DND-41 (cell line): ENCODE measurements around the gene PSKH1.

Experiments used
- ATAC-seq: fragments of 200-7000 bp; cut with Tn5 transposase; 3 replicates; pipeline ENCODE4 v1.9.1; 2021; ENCODE audit warnings: low read depth; ENCODE audit not compliant: insufficient read depth
- DNase-seq: peaks from one replicate; pipeline ENCODE4 v3.0.0-alpha.2; 2020
- H2AFZ ChIP-seq: 2 replicates; pipeline ENCODE4 v1.6.0; 2012; ENCODE audit warnings: low read depth, low read length
- H3K27ac ChIP-seq: 2 replicates; pipeline ENCODE4 v1.5.1; 2012; ENCODE audit warnings: low read length, inconsistent platforms
- H3K27me3 ChIP-seq: fragments of 200-600 bp; sonication (generic); 2 replicates; pipeline ENCODE4 v1.6.0; 2012; ENCODE audit warnings: low read length, mild to moderate bottlenecking, inconsistent platforms; ENCODE audit not compliant: insufficient read depth, poor library complexity
- H3K36me3 ChIP-seq: 2 replicates; pipeline ENCODE4 v1.5.1; 2012; ENCODE audit warnings: low read length, inconsistent platforms; ENCODE audit not compliant: insufficient read depth
- H3K4me1 ChIP-seq: 2 replicates; pipeline ENCODE4 v1.5.1; 2012; ENCODE audit warnings: mild to moderate bottlenecking, low read length; ENCODE audit not compliant: insufficient read depth
- H3K4me2 ChIP-seq: 2 replicates; pipeline ENCODE4 v1.6.0; 2012; ENCODE audit warnings: mild to moderate bottlenecking, moderate library complexity, low read length, inconsistent platforms; ENCODE audit not compliant: insufficient read depth
- H3K4me3 ChIP-seq, 2 experiments: fragments of 200-600 bp in 1 of 2; shearing (Covaris generic) in 1 of 2; 2 replicates each; pipeline ENCODE4 v1.5.1; 2012 to 2016; ENCODE audit warnings: inconsistent platforms in 2 of 2, low read length in 2 of 2, mild to moderate bottlenecking in 2 of 2, low read depth in 1 of 2, moderate library complexity in 1 of 2
- H3K79me2 ChIP-seq: 2 replicates; pipeline ENCODE4 v1.6.0; 2012; ENCODE audit warnings: low read length, inconsistent platforms; ENCODE audit not compliant: insufficient read depth
- H3K9ac ChIP-seq: 2 replicates; pipeline ENCODE4 v1.6.0; 2012; ENCODE audit warnings: low read depth, mild to moderate bottlenecking, inconsistent platforms, low read length, moderate library complexity
- H3K9me3 ChIP-seq: 2 replicates; pipeline ENCODE4 v1.5.1; 2012; ENCODE audit warnings: low read length, moderate library complexity, mild to moderate bottlenecking, inconsistent platforms; ENCODE audit not compliant: insufficient read depth, severe bottlenecking
- H4K20me1 ChIP-seq: 2 replicates; pipeline ENCODE4 v1.6.0; 2012; ENCODE audit warnings: low read length; ENCODE audit not compliant: insufficient read depth
- CTCF ChIP-seq: IDR thresholded peaks from 2 replicates; pipeline ENCODE4 v1.5.1; 2012; ENCODE audit warnings: borderline replicate concordance, low read length, moderate library complexity, mild to moderate bottlenecking; ENCODE audit not compliant: poor library complexity, severe bottlenecking; ENCODE audit errors: extremely low read depth
- EZH2 ChIP-seq: IDR thresholded peaks from 3 replicates; pipeline ENCODE4 v1.6.1; 2012; ENCODE audit warnings: borderline replicate concordance, low read depth, mild to moderate bottlenecking, moderate library complexity, low read length, inconsistent platforms; ENCODE audit not compliant: severe bottlenecking

The PSKH1 gene

GRCh38 chr16:67884684-67885083 is 8.4 kb upstream of the PSKH1 start, which contains the start of gene NRN1L:
Gene NRN1L, plus strand, starts transcription at chr16:67884885. Its CDS starts 19 bp downstream, at chr16:67884904.
- Histone ChIP-seq H3K36me3 (peaks cover 67% of the 10 kb centered on the region), H3K27ac (no peak within 1 kb of the TSS), H3K9me3 (no peaks in the 10 kb centered on the region), H3K9ac (no peak within 1 kb of the TSS), H3K4me3 (no peak within 1 kb of the TSS), H3K79me2 (no peaks in the 10 kb centered on the region), H3K4me1 (no peaks in the 10 kb centered on the region), H3K27me3 (no peaks in the 10 kb centered on the region), H4K20me1 (peaks cover 25% of the 10 kb centered on the region), H2AFZ (no peak within 1 kb of the TSS), H3K4me2 (no peak within 1 kb of the TSS)
- ATAC-seq (no peak), DNase-seq (peak; percentile 23)
- TF ChIP-seq EZH2 (no peak), CTCF (no peak)

GRCh38 chr16:67885545-67885944 is 7.5 kb upstream of the PSKH1 start:
- Histone ChIP-seq H3K9ac (no peak overlapping the region), H4K20me1 (peaks cover 17% of the 10 kb centered on the region), H3K4me1 (no peaks in the 10 kb centered on the region), H3K4me2 (no peak overlapping the region), H3K9me3 (no peaks in the 10 kb centered on the region), H2AFZ (no peak overlapping the region), H3K27ac (no peak overlapping the region), H3K27me3 (no peaks in the 10 kb centered on the region), H3K36me3 (peaks cover 58% of the 10 kb centered on the region), H3K79me2 (no peaks in the 10 kb centered on the region), H3K4me3 (no peak overlapping the region)
- DNase-seq (no peak), ATAC-seq (no peak)
- TF ChIP-seq CTCF (no peak), EZH2 (no peak)

GRCh38 chr16:67885976-67886375 is 7.1 kb upstream of the PSKH1 start:
- Histone ChIP-seq H2AFZ (no peak overlapping the region), H4K20me1 (peaks cover 17% of the 10 kb centered on the region), H3K27ac (no peak overlapping the region), H3K27me3 (no peaks in the 10 kb centered on the region), H3K4me2 (no peak overlapping the region), H3K4me3 (no peak overlapping the region), H3K79me2 (no peaks in the 10 kb centered on the region), H3K9me3 (no peaks in the 10 kb centered on the region), H3K9ac (no peak overlapping the region), H3K36me3 (peaks cover 54% of the 10 kb centered on the region), H3K4me1 (no peaks in the 10 kb centered on the region)
- no peak for ATAC-seq
- no peak for TF ChIP-seq EZH2
- no peak for DNase-seq

- Histone ChIP-seq H3K4me2 (no peak overlapping the region), H3K4me1 (no peaks in the 10 kb centered on the region), H3K27me3 (no peaks in the 10 kb centered on the region), H3K79me2 (no peaks in the 10 kb centered on the region), H3K4me3 (no peak overlapping the region), H3K9me3 (no peaks in the 10 kb centered on the region), H2AFZ (no peak overlapping the region), H4K20me1 (peaks cover 16% of the 10 kb centered on the region), H3K27ac (no peak overlapping the region), H3K9ac (no peak overlapping the region), H3K36me3 (peaks cover 50% of the 10 kb centered on the region)
- TF ChIP-seq EZH2 = no peak
- no peak for TF ChIP-seq CTCF
- DNase-seq (no peak), ATAC-seq (no peak)
Measured at GRCh38 chr16:67886387-67886786, 6.7 kb upstream of the PSKH1 start.
